Stimulated activated CD8-positive, alpha-beta memory T cell treated with anti-CD3 and anti-CD28 coated beads, Interleukin-4, amount 100 ng/mL, for 4 hours (primary cell): Measurements from ENCODE around the gene SLC6A17.

Experiments used
- DNase-seq, 2 donors: peaks; one replicate each; pipeline ENCODE4 v3.0.0-alpha.2; 2020; ENCODE audit warnings: low read depth in 2 of 2, low spot score in 1 of 2

The SLC6A17 gene

DNA sequence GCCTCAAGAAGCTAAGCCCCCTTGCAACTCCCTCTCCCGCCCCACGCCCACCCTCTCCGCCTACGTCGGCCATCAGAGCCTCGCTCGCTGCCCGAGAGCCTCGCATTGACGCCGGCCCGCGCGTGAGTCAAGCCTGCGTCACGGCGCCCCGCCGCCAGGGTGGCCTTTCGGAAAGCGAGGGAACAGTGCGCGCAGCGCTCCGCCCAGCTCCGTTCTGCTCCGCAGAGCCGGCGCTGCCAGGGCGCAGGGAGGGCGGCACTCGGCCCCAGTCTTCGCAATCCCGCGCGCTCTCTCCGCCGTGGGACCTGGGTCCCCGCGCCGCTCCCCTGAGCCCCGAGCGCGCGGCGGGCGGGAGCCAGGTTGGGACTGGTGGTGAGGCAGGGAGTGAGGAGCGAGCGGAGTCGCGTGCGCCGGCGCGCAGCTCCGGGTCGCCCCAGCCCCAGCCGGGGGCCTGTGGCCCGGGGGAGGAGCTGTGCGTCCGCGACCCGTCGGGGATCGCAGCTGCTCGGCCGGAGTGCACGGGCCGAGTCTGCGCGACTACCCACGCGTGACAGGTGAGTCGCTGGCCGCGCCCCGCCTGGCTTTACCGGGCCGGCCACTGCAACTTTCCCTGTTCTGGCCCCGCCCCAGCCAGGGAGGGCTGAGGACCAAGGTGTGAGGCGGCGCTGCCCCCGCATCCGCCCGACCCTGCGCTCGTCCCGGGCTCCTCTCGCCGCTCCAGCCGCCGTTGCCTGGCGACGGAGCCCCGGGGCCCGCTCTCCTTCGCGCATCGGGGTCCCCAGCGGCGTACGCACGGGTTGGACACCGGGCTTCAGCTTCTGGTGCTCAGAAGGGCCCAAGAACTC, at the start of gene SLC6A17:
SLC6A17 (plus strand) TSS at position 165 of the 845 bp plus-strand sequence. CDS start 16,436 bp downstream, outside the sequence.
- no peak for DNase-seq

DNA sequence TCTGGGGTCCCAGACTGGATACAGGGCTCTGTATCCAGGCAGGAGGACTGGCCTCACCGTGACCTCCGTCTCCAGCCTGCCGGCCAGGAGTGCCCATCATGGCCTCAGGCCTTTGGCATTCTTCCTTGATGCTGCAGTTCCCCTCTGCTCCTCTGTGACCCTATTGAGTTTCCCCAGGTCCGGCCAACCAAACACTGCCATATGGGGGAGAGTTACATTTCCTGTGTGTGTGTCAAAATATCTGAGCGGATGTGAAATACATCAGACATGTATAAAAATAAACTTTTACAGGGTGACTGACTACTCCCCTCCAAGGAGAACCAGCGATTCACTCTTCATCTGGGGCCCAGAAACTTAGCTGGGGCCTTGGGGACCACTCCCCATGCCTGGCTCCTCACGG, 48.2 kb upstream of the SLC6A17 start:
- DNase-seq = no peak

DNA sequence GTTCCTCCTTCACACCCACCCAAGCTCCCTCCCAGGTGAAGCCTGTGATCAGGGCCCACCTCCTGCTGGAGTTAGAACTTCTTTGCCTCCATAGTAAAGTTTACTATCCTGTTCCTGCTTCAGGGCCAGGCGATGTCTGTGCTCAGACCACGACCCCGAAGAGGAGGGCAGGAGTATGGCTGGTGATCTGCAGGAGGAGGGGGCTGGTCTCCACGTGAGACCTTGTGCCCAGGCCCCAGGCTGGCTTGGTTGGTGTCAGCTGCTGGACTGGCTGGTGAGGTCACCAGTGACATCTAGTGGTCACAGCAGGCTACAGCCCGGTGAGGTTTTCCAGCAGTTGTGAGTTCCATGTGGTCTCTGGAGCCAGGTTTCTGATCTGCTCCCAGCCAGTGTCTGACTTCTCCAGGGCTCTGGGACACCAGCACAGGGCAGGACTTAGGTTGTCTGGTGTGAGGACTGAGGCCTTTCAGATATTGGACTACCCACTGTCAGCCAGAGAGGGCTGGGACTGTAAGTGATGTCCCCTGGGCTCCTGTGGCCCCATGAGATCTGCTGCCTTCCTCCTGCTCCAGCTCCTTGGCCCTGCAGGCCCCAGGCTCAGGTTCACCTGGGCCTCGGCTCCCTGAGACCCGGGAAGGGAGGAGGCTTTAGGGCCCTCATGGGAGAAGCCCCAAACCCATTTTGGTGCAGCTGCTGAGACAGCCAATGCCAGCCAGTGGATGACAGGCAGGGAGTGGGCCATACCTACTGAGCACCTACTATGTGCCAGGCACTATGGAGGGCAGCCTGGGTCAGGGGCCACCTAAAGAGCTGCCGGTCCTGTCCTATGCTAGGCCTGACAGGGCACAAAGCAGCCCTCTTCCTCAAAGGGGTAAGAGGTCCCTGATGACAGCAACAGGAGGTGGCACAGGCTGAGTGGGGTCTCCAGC, 44.0 kb upstream of the SLC6A17 start:
- DNase-seq = no peak

DNA sequence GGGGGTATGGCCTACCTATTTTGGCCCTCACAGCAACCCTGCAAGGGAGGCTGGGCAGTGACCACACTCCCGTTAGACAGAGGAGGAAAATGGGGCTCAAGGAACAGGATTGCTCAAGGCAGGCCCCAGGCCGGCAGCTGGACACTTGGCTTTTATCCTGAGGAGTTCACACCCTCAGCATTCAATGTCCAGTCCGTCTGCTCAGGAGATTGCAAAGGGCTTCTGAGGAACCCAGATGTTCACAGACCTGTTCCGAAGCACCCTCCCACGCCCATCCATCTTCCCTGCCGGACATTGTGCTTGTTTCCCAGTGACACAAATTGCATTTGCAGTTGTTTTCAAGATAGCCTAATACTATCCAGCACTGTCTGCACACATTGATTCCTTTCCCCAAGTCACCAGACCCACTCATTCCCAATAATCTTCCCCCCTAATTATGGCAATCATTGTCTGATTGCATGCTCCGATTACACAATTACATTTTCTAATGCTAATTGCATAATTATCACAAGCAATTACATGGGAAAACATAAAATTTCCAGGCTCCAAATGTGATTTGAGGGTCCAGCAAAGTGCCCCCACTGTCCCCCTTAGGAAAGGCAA, 42.3 kb upstream of the SLC6A17 start:
- DNase-seq = no peak

DNA sequence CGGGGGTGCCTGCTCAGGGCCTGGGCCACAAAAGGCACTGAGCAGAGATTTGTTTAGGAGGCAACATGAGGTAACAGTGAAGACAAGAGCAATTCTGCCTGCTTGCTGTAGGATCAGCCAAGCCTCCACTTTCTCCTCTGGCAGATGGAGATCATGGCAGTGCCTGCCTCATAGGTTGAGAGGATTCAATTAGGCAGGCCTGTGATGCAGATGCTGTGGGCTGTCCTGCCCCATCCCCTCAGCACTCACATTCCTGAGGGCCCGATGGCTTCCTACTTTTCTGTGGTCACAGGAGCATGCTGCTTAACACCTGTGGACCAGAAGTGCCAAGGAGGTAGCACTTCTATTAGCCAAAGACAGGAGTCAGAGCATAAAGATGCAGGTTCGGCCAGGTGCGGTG, 39.2 kb upstream of the SLC6A17 start:
- DNase-seq = no peak

DNA sequence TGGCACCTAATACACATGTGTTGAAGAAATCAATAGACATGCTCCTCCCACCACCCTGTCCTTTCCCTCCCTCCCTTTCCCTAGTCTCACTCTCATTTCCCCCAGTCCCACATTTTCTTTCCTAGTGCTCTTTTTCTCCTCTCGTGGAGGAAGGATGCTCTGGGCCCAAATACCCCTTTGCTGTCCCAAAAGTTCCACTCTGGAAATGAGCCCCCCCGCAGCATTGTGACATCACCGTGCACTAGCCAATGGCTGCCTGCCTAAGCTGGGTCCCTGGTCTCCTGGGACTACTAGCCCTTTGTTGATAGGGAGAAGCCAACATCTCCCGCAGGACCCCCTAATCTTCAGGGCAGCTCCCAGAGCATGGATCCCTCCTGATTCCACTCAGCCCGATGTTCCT, 38.2 kb upstream of the SLC6A17 start, which contains the start of gene UBL4B:
UBL4B (plus strand) TSS at position 301 of the 400 bp plus-strand sequence; CDS start at position 393, 92 bp downstream.
- no peak for DNase-seq

DNA sequence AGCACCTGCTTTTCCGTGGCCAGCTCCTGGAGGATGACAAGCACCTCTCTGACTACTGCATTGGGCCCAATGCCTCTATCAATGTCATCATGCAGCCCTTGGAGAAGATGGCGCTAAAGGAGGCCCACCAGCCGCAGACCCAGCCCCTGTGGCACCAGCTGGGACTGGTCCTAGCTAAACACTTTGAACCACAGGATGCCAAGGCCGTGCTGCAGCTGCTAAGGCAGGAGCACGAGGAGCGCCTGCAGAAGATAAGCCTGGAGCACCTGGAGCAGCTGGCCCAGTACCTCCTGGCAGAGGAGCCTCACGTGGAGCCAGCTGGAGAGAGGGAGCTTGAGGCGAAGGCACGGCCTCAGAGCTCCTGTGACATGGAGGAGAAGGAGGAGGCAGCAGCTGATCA, 37.6 kb upstream of the SLC6A17 start:
- no peak for DNase-seq

DNA sequence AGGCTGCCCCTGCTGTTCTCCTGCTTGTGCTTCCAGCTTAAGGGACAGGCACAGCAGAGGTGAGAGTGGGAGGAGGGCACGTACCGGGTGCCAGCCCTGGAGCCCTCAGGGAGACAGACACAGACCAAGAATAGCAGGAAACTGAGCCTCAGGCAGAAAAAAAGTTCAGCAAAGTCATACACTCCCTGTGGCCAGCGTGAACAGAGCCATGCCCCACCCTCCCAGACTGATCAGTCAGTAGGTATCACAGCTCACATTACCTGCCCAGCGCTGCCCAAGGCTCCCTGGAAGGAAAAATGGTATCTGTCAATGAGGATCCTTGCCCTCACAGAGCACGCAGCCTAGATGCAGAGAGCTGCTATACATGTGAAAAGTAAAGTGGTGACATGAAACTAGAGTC, 36.7 kb upstream of the SLC6A17 start:
- no peak for DNase-seq

DNA sequence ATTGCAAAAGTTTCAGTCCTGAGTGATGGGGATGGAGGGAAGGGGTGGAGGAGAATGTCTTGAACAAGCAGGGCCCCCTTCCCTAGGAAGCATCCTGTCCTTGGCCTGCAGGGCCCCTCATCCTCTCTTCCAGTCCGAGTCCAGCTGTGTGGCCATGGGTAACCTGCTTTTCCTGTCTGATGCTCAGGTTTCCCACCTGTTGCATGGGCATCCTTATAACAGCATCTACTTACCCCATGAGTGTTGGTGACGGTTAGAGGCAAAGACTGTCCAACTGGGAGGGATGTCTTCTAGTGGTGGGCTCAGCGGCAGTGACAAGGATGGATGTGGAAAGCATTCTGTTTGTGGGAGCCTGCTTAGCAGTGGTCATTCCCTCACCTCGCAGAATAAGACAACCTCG, 36.1 kb upstream of the SLC6A17 start:
- DNase-seq = no peak

DNA sequence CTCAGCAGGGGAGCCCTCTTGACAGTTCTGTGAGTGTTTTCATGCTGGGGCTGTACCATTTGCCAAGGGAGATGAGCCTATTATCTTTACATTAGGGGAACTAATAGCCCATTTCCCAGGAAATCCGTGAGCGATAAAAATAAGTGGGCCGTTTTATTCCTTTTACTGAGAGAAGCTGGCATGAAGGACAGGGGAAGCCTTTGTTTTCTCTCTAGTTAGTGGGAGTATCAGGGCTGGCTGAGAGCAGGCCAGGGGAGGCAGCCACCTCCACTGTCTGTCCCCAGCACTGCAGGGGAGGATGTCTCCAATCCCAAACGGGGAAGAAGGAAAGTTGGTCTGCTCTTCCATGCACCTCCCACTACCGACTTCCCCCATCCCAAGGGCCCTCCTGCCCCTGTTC, 35.5 kb upstream of the SLC6A17 start:
- DNase-seq = no peak

DNA sequence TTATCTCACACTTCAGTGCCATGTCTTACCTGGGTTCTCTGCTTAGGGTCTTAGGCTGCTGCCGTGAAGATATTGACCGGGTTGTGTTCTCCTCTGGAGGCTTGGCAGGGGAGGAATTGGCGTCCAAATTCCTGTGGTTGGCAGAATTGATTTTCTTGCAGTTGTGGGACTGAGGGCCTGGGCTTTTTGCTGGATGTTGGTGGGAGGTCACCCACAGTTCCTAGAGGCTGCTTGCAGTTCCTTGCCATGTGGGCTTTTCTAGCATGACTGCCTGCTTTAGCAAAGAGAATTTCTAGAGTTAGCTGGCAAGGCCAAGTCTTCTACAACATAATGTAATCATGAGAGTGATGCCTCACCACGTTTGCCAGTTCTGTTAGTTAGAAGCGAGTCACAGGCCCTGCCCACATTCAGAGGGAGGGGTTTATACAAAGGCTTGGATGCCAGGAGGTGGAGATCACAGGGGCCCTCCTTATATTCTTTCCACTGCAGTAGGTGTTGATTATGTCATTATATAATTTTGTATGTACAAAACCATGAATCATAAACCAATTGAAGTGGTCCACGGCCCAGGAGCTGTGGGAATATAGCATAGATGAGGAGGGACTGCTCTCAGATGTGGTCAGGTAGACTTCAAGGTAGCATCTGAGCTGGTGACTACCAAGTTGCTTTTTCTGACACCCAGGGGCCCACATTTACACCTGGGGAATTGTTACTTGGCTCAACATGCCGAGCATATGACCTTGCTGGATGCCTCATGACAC, 31.5 kb upstream of the SLC6A17 start:
- DNase-seq = no peak

DNA sequence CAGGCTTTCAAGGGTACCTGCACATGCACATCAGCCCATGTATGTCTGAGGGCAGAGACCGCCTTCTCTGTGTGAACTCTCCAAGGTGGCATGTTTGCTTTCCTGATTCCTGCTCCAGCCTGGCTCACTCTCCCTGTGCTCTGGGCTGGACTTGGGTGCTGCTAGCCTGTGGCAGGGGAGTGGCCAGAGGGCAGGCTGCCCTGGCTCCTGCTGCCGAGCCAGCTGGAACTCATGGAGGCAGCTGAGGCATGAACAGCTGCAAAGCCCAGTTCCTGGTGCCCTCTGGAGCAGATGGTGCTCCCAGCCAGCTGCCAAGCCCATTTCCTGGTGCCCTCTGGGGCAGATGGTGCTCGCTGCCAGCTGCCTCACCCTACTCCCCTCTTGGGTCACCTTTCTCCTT, 30.5 kb upstream of the SLC6A17 start:
- no peak for DNase-seq

DNA sequence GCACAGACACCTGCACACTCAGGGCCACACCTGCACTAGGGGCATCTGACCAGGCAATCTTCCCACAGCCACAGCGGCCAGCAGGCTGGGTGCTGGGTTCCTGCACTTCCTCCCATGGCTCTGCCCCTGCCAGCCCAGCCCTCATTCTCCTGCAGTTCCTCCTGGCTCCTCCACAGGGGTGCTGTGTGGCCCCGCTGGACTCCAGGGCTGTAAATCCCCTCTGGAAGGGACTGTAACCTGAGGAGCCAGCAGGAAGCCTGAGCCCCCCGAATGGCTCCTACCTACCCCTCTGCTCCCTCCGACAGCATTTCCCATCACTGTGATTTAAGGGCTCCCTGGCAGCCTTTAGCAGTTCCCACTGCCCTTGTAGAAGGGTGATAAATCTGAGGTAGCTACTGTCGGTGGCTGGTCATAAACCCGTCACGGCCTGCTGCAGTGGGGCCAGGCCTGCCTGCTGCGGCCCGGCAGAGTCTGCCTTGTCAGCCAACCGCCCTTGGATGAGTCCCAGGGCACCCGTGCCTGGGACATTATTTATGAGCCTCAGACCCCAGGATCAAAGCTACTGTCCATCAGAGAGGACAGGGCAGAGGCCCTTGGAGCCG, 29.2 kb upstream of the SLC6A17 start:
- DNase-seq = no peak

DNA sequence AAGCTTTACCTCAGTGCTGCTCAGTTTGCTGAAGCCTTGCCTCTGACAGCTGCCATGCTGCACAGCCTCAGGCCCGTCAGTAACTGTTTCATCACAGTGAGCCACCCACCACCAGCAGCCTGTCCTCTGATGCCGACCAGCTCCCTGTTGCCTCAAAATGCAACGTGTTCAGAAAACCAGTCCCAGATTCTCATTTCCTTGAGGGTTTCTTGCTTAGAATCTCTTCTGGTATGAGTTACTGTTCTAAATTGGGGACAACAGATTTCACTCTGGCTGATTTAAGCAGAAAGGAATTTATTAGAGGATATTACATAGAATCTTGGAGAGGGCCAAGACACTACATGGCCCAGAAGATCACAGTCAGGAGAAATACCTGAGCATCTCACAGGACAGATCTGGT, 27.1 kb upstream of the SLC6A17 start:
- no peak for DNase-seq

DNA sequence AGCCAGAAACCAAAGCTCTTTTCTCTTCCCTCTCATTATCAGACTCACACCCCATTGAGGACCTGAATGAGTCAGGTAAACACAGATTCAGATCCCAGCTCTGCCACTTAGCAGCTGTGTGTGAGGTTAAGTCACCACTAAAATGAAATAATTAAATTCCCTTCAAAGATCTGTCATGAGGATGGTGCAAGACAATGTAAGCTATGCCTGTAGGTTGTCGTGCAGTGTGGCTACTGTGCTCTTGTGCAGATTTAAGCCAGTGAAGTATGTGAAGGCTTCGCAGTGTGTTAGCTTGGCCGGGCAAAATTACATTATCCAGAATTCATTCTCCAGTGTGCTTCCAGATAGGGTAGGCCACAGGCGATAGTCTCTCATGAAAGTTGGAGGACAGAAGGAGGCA, 24.5 kb upstream of the SLC6A17 start:
- no peak for DNase-seq

DNA sequence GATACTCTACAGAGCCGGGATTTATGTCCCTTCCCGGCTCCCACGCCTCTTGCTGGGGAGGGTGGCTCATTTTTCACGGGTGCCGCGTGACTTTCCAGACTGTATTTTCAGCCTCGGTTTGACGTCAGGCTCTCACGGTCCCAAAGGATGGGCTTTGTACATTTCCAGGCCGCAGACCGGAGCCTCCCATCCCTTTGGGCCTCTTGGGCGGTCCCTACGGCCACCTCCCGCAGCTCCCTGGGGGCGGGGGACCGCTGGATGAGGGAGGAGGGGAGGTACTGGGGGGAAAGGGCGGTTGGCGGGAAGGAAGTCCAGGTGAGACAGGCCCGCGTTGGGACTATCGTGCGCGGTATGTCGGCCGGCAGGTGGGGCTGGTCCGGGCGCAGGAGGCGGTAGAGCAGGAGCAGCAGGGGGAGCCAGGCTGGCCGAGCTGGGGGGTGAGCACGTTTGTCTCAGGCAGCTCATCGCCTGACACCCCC, 20.1 kb upstream of the SLC6A17 start:
- no peak for DNase-seq

DNA sequence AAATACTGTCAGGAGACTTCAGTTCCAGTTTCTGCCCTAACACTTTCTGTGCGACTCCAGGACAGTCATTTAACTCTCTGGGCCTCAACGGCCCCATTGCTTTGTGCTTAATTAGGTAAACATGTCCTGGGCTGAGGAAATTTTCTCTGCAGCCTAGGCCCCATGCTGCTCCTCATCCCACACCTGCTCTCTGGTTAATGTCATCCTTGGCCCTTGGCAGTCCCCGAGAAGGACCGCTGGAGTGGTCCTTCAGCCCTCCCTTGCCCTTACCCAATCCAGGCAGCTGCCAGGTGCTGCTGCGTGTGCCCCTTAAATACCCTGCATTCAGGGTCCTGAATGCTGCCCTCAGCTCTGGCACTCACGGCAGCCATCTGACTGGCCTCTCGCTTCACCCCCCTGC, 19.3 kb upstream of the SLC6A17 start:
- no peak for DNase-seq

DNA sequence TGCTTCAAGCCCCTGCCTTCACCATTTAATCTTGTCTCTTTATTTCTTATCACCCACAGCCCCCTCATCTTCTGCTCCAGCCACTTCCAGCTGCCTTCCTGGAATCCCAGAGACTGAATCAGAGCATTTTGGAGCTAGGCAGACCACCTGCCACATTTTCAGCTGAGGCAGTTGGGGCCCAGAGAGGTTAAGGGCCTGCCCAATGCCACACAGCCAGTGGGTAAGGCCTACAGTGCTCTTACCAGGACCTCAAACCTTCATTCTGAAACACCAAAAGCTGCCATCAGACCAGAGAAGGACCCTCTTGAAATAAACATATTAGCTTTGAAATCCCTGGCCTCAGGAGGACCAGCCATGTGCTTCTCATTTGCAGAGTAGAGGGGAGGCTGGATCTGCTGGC, 17.6 kb upstream of the SLC6A17 start:
- DNase-seq = no peak

DNA sequence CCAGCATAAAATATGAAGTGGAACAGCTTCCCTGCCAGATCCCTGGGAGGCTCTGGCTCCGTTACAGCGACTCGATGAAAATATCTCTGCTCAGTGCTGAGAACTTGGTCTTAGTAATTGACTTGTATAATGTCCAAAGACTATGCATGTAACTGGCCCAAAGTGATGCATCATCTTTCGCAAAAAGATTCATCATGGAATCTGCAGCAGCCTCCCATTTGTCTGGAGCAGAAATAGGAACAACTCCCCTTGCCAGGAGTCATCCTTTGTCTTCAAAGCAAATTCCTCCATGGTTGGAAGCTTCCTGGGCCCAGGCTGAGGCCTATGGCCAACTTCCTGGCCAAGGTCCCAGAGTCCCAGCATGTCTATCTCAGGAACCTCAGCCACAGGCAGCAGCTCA, 16.9 kb upstream of the SLC6A17 start:
- no peak for DNase-seq

DNA sequence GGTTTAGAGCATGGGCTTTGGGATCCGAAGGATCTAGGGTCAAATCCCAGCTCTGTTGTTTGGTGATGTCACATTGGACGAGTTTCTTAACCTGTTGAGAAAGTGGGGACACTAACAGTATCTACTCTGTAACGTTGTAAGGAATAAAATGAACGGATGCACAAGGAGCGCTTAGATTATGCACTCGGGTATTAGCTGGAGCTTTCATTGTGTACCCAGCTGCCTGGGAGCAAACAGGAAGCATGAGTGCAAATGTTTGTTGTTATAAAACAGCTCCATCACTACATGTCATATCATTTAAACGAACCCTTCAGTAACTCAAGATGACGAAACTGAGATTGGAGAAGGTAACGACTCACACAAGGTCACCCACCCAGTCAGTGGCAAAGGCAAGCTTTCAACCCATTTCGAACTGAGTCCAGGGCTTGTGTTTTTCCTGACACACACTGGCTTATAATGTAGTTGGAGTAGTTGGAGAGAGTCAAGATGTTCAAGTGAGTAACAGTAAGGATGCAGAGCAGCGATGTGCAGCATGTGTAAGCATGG, 16.2 kb upstream of the SLC6A17 start:
- DNase-seq = no peak
